HG03196 (cell line): ENCODE data around the gene GLG1.
A peak's percentile ranks its signal among the peaks of the same experiment; 100 is the strongest.
"Not testable (repeated sequence)": the region's sequence is repeated elsewhere in the genome, so short reads cannot be mapped to it uniquely, and the experiment has no call there.

Experiments
- ATAC-seq: cut with Tn5 transposase; IDR thresholded peaks from one replicate; pipeline ENCODE4 v1.9.1; 2021; ENCODE audit not compliant: unreplicated experiment

The GLG1 gene

GRCh38 chr16:74606521-74607309 lies at the start of gene GLG1:
Gene GLG1, minus strand, starts transcription at chr16:74607114. Its CDS starts 20 bp downstream, at chr16:74607094.
- peak; percentile 94 for ATAC-seq

GRCh38 chr16:74654536-74655050 lies 47.7 kb upstream of the GLG1 start:
- no peak for ATAC-seq

GRCh38 chr16:74652883-74653282 lies 46.0 kb upstream of the GLG1 start:
- not testable (repeated sequence) for ATAC-seq

GRCh38 chr16:74652249-74652648 lies 45.3 kb upstream of the GLG1 start:
- no peak for ATAC-seq

GRCh38 chr16:74651841-74652240 lies 44.9 kb upstream of the GLG1 start:
- no peak for ATAC-seq

- ATAC-seq, result no peak
Measured at GRCh38 chr16:74650966-74651567, 44.2 kb upstream of the GLG1 start.

- ATAC-seq, result no peak
Measured at GRCh38 chr16:74649839-74650504, 43.1 kb upstream of the GLG1 start.

GRCh38 chr16:74641969-74642368 lies 35.1 kb upstream of the GLG1 start:
- ATAC-seq, result no peak

GRCh38 chr16:74637742-74638453 lies 31.0 kb upstream of the GLG1 start:
- no peak for ATAC-seq

GRCh38 chr16:74635303-74635702 lies 28.4 kb upstream of the GLG1 start:
- no peak for ATAC-seq

- ATAC-seq, result no peak
Measured at GRCh38 chr16:74633686-74634085, 26.8 kb upstream of the GLG1 start.

- peak; percentile 8 for ATAC-seq
Measured at GRCh38 chr16:74627506-74628220, 20.7 kb upstream of the GLG1 start.

GRCh38 chr16:74626741-74627416 lies 20.0 kb upstream of the GLG1 start:
- peak; percentile 39 for ATAC-seq

- no peak for ATAC-seq
Measured at GRCh38 chr16:74625500-74626350, 18.8 kb upstream of the GLG1 start.

- ATAC-seq, result no peak
Measured at GRCh38 chr16:74623839-74624235, 16.9 kb upstream of the GLG1 start.

GRCh38 chr16:74623214-74623838 lies 16.4 kb upstream of the GLG1 start:
- no peak for ATAC-seq

- ATAC-seq, result no peak
Measured at GRCh38 chr16:74622005-74622404, 15.1 kb upstream of the GLG1 start.

GRCh38 chr16:74617206-74617788 lies 10.4 kb upstream of the GLG1 start:
- no peak for ATAC-seq
